CD14-positive monocyte (primary cell): ENCODE measurements around the gene NCBP1. TPM values are rescaled to one million over a fixed set of nuclear protein-coding genes. Genes with fewer than 3 reads are reported as not detected.

ENCODE experiments used
- DNase-seq, 3 donors: peaks; one replicate each; pipeline ENCODE4 v3.0.0-alpha.2; 2011 to 2022
- H2AFZ ChIP-seq: 2 replicates; pipeline ENCODE4 v1.6.0; 2012; ENCODE audit warnings: mild to moderate bottlenecking, low read depth, low read length, inconsistent platforms; ENCODE audit not compliant: insufficient read depth, poor library complexity, severe bottlenecking
- H3K27ac ChIP-seq, 2 donors: 1 replicate in 1 of 2; 2 replicates in 1 of 2; pipeline ENCODE4 v1.5.1; 2012 to 2013; ENCODE audit warnings: low read length in 2 of 2, control low read depth in 1 of 2, inconsistent platforms in 1 of 2, low read depth in 1 of 2, mild to moderate bottlenecking in 1 of 2
- H3K27me3 ChIP-seq, 2 donors: one replicate each; pipeline versions ENCODE4 v1.6.0 to v1.6.1; 2011 to 2013; ENCODE audit warnings: low read length in 2 of 2; ENCODE audit not compliant: control insufficient read depth in 2 of 2, insufficient read depth in 2 of 2
- H3K36me3 ChIP-seq, 2 donors: replicated peaks in 1 of 2; 1 replicate in 1 of 2; 2 replicates in 1 of 2; pipeline versions ENCODE4 v1.5.1 to v1.6.1; 2012 to 2013; ENCODE audit warnings: low read length in 2 of 2, control low read depth in 1 of 2, inconsistent platforms in 1 of 2, mild to moderate bottlenecking in 1 of 2; ENCODE audit not compliant: insufficient read depth in 2 of 2, control insufficient read depth in 1 of 2
- H3K4me1 ChIP-seq, 2 donors: 1 replicate in 1 of 2; 2 replicates in 1 of 2; pipeline versions ENCODE4 v1.5.1 to v1.6.1; 2012 to 2013; ENCODE audit warnings: low read length in 2 of 2, control low read depth in 1 of 2, inconsistent platforms in 1 of 2, mild to moderate bottlenecking in 1 of 2, moderate library complexity in 1 of 2; ENCODE audit not compliant: insufficient read depth in 2 of 2, control insufficient read depth in 1 of 2
- H3K4me2 ChIP-seq: replicated peaks from 2 replicates; pipeline ENCODE3; 2012; ENCODE audit warnings: low read length, moderate library complexity, mild to moderate bottlenecking; ENCODE audit not compliant: poor library complexity, severe bottlenecking; ENCODE audit errors: extremely low read depth
- H3K4me3 ChIP-seq, 3 experiments: fragments of 200-600 bp in 1 of 3; sonication (generic) in 1 of 3; replicated peaks in 1 of 3; 1 replicate in 2 of 3; 2 replicates in 1 of 3; pipeline ENCODE4 v1.5.1; 2011 to 2013; ENCODE audit warnings: low read length in 3 of 3, mild to moderate bottlenecking in 3 of 3, control low read depth in 2 of 3, low read depth in 2 of 3, inconsistent platforms in 1 of 3, moderate library complexity in 1 of 3
- H3K79me2 ChIP-seq: 2 replicates; pipeline ENCODE4 v1.6.0; 2012; ENCODE audit warnings: mild to moderate bottlenecking, control low read depth, inconsistent platforms, low read length, moderate library complexity; ENCODE audit not compliant: insufficient read depth
- H3K9ac ChIP-seq: 2 replicates; pipeline ENCODE4 v1.6.0; 2017; ENCODE audit warnings: low read length, mild to moderate bottlenecking; ENCODE audit not compliant: insufficient read depth, poor library complexity, severe bottlenecking
- H3K9me3 ChIP-seq, 2 donors: replicated peaks in 1 of 2; 1 replicate in 1 of 2; 2 replicates in 1 of 2; pipeline versions ENCODE4 v1.5.1 to v1.6.1; 2012 to 2013; ENCODE audit warnings: low read length in 2 of 2, control low read depth in 1 of 2; ENCODE audit not compliant: control insufficient read depth in 1 of 2, insufficient read depth in 1 of 2
- H4K20me1 ChIP-seq: 2 replicates; pipeline ENCODE4 v1.6.0; 2012; ENCODE audit warnings: mild to moderate bottlenecking, low read length, control low read depth, moderate library complexity; ENCODE audit not compliant: insufficient read depth
- H3K27ac Mint-ChIP-seq, 7 donors: one replicate each; pipeline ENCODE4 v1.8.0; 2020; ENCODE audit warnings: mild to moderate bottlenecking in 7 of 7, mixed read lengths in 7 of 7, moderate library complexity in 6 of 7, inconsistent platforms in 2 of 7
- H3K27me3 Mint-ChIP-seq, 3 donors: one replicate each; pipeline ENCODE4 v1.8.0; 2021 to 2022; ENCODE audit warnings: low read depth in 3 of 3, mild to moderate bottlenecking in 3 of 3, mixed read lengths in 3 of 3, moderate library complexity in 3 of 3, inconsistent platforms in 1 of 3
- H3K36me3 Mint-ChIP-seq, 2 donors: one replicate each; pipeline ENCODE4 v1.8.0; 2020; ENCODE audit warnings: mixed read lengths in 2 of 2, inconsistent platforms in 1 of 2, mild to moderate bottlenecking in 1 of 2
- H3K4me1 Mint-ChIP-seq: one replicate; pipeline ENCODE4 v1.8.0; 2020; ENCODE audit warnings: mild to moderate bottlenecking, mixed read lengths
- H3K4me3 Mint-ChIP-seq, 2 donors: one replicate each; pipeline ENCODE4 v1.8.0; 2020; ENCODE audit warnings: mild to moderate bottlenecking in 2 of 2, mixed read lengths in 2 of 2, moderate library complexity in 1 of 2
- H3K9me3 Mint-ChIP-seq, 7 donors: one replicate each; pipeline ENCODE4 v1.8.0; 2020 to 2022; ENCODE audit warnings: mixed read lengths in 7 of 7, mild to moderate bottlenecking in 6 of 7, moderate library complexity in 6 of 7, inconsistent platforms in 2 of 7
- WGBS: methylation state at CpG from one replicate; pipeline ENCODE4 v1.1.5; 2013; ENCODE audit warnings: missing lambda C conversion rate; ENCODE audit not compliant: insufficient coverage; 5-methylcytosine and 5-hydroxymethylcytosine counted together
- intact Hi-C, 2 donors: fragments of 100-400 bp; cut with micrococcal nuclease; formaldehyde crosslinking; loops; one replicate each; pipeline versions ENCODE4 v1.15.0 to v1.15.1; 2023
- polyA plus RNA-seq, 3 donors: library from polyadenylated mRNA; depleted of rRNA in 1 of 3; unstranded in 2 of 3; stranded (reverse) in 1 of 3; fragments of 300-500 nt in 2 of 3; fragments of >200 nt in 1 of 3; fragmentation: Illumina TruSeq in 2 of 3; gene quantifications; 1 replicate in 2 of 3; 2 replicates in 1 of 3; pipeline ENCODE4 v1.2.3, GENCODE V29; 2012 to 2021
- TF ChIP-seq, protein P1 (sequence below): fragments of 200-600 bp; IDR thresholded peaks from one replicate; pipeline ENCODE4 v1.8.0; 2022; ENCODE audit warnings: antibody characterized with exemption, mild to moderate bottlenecking

The NCBP1 gene
- polyA plus RNA-seq, 3 donors: 8.9 to 15.8 (median 11.1) TPM

DNA sequence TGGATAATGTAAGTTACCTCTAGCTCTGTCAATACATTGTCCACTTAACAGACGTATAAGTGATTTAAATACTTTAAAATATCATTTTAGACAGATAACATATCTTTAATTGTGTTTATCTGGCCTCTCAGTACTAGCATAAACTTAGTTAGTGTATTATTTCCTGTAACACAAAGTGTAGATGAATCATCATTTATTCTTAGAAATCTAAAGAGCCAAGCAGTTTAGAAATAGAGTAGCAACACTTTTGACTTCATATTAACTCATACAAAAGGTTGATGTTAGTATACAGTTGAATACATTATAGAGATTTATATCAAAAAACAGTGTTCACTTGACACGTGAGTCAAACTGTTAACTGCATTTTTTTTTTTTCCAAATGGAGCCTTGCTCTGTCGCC, 18.0 kb downstream of the NCBP1 start:
- H3K4me3 Mint-ChIP-seq: no peak overlapping the region
- WGBS: 95% methylated on average over 2 of the region's 3 CpGs
- Histone ChIP-seq H3K9me3 (no peaks in the 10 kb centered on the region), H3K27ac (no peak overlapping the region), H3K27me3 (no peaks in the 10 kb centered on the region), H3K4me1 (no peaks in the 10 kb centered on the region), H3K79me2 (peaks cover 7% of the 10 kb centered on the region), H3K4me3 (no peak overlapping the region), H4K20me1 (no peaks in the 10 kb centered on the region), H2AFZ (no peak overlapping the region), H3K36me3 (peaks cover 95 to 100% of the 10 kb centered on the region in 2 donors), H3K9ac (no peak overlapping the region), H3K4me2 (no peak overlapping the region)
- H3K27me3 Mint-ChIP-seq: no peaks in the 10 kb centered on the region
- H3K4me1 Mint-ChIP-seq: no peaks in the 10 kb centered on the region
- H3K27ac Mint-ChIP-seq: peak overlapping the region in 1 of 7 donors; percentile 53
- TF ChIP-seq, protein P1, sequence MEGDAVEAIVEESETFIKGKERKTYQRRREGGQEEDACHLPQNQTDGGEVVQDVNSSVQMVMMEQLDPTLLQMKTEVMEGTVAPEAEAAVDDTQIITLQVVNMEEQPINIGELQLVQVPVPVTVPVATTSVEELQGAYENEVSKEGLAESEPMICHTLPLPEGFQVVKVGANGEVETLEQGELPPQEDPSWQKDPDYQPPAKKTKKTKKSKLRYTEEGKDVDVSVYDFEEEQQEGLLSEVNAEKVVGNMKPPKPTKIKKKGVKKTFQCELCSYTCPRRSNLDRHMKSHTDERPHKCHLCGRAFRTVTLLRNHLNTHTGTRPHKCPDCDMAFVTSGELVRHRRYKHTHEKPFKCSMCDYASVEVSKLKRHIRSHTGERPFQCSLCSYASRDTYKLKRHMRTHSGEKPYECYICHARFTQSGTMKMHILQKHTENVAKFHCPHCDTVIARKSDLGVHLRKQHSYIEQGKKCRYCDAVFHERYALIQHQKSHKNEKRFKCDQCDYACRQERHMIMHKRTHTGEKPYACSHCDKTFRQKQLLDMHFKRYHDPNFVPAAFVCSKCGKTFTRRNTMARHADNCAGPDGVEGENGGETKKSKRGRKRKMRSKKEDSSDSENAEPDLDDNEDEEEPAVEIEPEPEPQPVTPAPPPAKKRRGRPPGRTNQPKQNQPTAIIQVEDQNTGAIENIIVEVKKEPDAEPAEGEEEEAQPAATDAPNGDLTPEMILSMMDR: no peak
- no peaks in the 10 kb centered on the region for H3K9me3 Mint-ChIP-seq
- DNase-seq: no peak
- peaks cover 71 to 89% of the 10 kb centered on the region in 2 donors for H3K36me3 Mint-ChIP-seq
- intact Hi-C loops: no loop called here

DNA sequence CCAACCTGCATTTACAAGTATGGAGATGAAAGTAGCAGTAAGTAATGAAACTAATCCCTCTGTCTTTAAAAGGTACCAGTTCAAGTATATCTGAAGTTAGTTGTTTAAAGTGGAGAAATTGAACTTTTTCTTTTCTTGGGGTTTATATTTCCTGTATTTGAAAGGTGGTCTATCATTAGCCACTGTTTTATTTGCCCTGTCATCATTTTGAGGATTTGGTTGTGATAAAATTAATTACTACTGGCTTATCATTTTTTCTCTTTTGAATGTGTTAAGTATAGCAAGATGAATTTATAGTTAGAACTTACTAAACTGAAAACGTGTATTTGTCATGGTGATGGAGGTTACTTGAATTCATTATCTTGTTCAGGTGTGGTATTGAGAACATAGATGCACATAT, 25.1 kb downstream of the NCBP1 start:
- Histone ChIP-seq H3K79me2 (no peaks in the 10 kb centered on the region), H3K4me1 (peaks cover 0 to 9% of the 10 kb centered on the region in 2 donors), H3K27ac (peak overlapping the region in 1 of 2 donors; percentile 78), H3K9me3 (no peaks in the 10 kb centered on the region), H3K9ac (no peak overlapping the region), H3K4me3 (no peak overlapping the region), H3K27me3 (no peaks in the 10 kb centered on the region), H3K36me3 (peaks cover 76 to 94% of the 10 kb centered on the region in 2 donors), H4K20me1 (no peaks in the 10 kb centered on the region), H3K4me2 (no peak overlapping the region), H2AFZ (no peak overlapping the region)
- Mint-ChIP-seq H3K36me3 (peaks cover 81 to 83% of the 10 kb centered on the region in 2 donors), H3K27ac (peak overlapping the region in 1 of 7 donors; percentile 69), H3K4me3 (no peak overlapping the region), H3K9me3 (no peaks in the 10 kb centered on the region), H3K4me1 (peaks cover 13% of the 10 kb centered on the region), H3K27me3 (no peaks in the 10 kb centered on the region)
- no CpG with 5 or more reads among the region's 1 CpG for WGBS
- TF ChIP-seq, protein P1: no peak
- no peak for DNase-seq
- intact Hi-C loops: no loop called here
